HG02852 (cell line): ENCODE measurements around the gene BSG.
"Not testable (repeated sequence)": the region's sequence is repeated elsewhere in the genome, so short reads cannot be mapped to it uniquely, and the experiment has no call there.

Experiments used
- ATAC-seq: cut with Tn5 transposase; IDR thresholded peaks from one replicate; pipeline ENCODE4 v1.9.1; 2021; ENCODE audit warnings: mild to moderate bottlenecking, moderate library complexity; ENCODE audit not compliant: unreplicated experiment

Gene BSG

GRCh38 chr19:617551-618246, 45.3 kb downstream of the BSG start:
- no peak for ATAC-seq

GRCh38 chr19:618247-618619, 45.8 kb downstream of the BSG start:
- no peak for ATAC-seq

- no peak for ATAC-seq
Measured at GRCh38 chr19:618674-619285, 46.4 kb downstream of the BSG start.

- no peak for ATAC-seq
Measured at GRCh38 chr19:619286-620002, 47.0 kb downstream of the BSG start.

GRCh38 chr19:620166-620862, 47.9 kb downstream of the BSG start:
- ATAC-seq, result no peak

GRCh38 chr19:621191-621590, 48.8 kb downstream of the BSG start:
- not testable (repeated sequence) for ATAC-seq

- ATAC-seq, result no peak
Measured at GRCh38 chr19:621819-622218, 49.4 kb downstream of the BSG start.

- no peak for ATAC-seq
Measured at GRCh38 chr19:622666-623065, 50.3 kb downstream of the BSG start.

- no peak for ATAC-seq
Measured at GRCh38 chr19:623175-623916, 51.0 kb downstream of the BSG start.

- ATAC-seq, result no peak
Measured at GRCh38 chr19:623974-624373, 51.6 kb downstream of the BSG start.

GRCh38 chr19:624433-625109, 52.2 kb downstream of the BSG start:
- ATAC-seq, result no peak

GRCh38 chr19:625257-625656, 52.9 kb downstream of the BSG start:
- no peak for ATAC-seq

- not testable (repeated sequence) for ATAC-seq
Measured at GRCh38 chr19:626566-626965, 54.2 kb downstream of the BSG start.

- no peak for ATAC-seq
Measured at GRCh38 chr19:628168-628567, 55.8 kb downstream of the BSG start.

- not testable (repeated sequence) for ATAC-seq
Measured at GRCh38 chr19:629515-629914, 57.1 kb downstream of the BSG start.

GRCh38 chr19:629961-630714, 57.7 kb downstream of the BSG start:
- no peak for ATAC-seq

- ATAC-seq, result peak; percentile 18
Measured at GRCh38 chr19:632579-633067, 60.2 kb downstream of the BSG start.
